Measurements from ENCODE around the gene FBXO38.
A peak's percentile ranks its signal among the peaks of the same experiment; 100 is the strongest.
"Not testable (repeated sequence)": the region's sequence is repeated elsewhere in the genome, so short reads cannot be mapped to it uniquely, and the experiment has no call there.

The FBXO38 gene

DNA sequence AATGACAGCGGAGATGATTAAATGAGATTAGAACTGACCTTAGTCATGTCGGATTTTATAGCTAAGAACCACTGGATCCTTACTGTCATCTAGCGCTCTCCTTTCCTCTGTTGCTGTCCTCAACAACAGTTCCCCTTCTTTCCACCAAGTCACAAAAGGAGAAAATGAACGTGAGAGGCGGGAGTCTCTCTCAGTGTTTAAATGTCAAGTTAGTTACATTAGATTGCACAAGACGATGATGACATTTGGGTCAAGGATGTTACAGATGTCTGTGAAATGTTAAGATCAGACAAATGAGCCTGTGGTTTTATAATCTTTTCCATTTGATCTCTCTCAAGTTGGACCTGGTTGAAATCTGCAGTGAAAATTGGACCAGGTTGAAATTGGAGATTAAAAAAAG, 53.5 kb downstream of the FBXO38 start:
- DNase-seq = no peak

GRCh38 chr5:148438933-148439332, 55.2 kb downstream of the FBXO38 start:
- DNase-seq = no peak

DNA sequence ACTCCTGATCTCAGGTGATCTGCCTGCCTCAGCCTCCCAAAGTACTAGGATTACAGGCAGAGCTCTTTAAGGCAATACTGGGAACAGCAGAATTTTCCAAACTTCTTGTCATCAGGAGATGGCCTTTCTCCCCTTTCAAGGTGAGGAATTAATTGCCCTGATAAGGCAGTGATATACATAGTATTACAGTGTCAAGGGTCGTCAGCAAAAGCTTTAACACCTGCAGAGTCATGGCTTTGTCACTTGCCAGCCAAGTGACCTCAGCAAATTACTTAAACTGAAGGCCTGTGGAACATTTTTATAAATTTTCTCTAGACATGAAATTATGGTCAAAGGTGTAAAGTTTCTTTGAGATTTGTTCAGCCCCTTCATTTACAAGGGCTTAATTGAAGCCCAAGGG, 59.5 kb downstream of the FBXO38 start:
- DNase-seq = no peak

GRCh38 chr5:148443998-148444397, 60.2 kb downstream of the FBXO38 start:
- DNase-seq = peak; percentile 40

GRCh38 chr5:148445578-148445977, 61.8 kb downstream of the FBXO38 start:
- no peak for DNase-seq

GRCh38 chr5:148446611-148447010, 62.9 kb downstream of the FBXO38 start:
- no peak for DNase-seq

DNA sequence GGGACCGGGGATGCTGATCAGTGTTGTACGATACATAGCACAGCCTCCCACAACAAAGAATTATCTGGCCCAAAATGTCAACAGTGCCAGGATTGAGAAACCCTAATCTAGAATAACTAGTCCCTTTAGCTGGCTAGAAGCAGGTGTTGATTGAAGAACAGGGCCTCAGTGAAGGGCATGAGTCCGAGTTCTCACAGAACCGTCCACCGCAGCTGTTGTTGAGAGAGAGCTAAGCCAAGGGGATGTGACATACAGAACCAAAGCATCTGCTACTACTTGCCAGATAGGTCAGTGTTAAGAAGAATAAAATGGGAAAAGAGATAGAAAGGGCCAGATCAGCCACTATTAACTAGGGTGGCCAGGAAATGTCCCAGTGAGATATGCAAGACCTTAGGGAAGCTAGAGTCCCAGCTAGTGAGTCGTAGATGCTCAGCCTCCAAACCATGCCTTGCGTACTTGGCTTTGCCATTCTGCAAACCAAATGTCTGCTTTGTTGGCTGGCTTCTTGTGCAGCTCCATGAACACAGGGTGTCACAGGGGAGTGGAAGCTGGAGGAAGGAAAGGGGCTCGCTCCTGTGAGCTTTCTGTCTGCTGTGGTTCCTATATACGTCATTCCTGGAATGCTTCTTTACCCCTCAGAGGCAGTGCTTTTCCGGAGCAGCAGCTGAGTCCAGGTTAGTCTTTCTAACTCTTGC, 68.9 kb downstream of the FBXO38 start:
- no peak for DNase-seq

GRCh38 chr5:148454576-148454975, 70.8 kb downstream of the FBXO38 start:
- no peak for DNase-seq

DNA sequence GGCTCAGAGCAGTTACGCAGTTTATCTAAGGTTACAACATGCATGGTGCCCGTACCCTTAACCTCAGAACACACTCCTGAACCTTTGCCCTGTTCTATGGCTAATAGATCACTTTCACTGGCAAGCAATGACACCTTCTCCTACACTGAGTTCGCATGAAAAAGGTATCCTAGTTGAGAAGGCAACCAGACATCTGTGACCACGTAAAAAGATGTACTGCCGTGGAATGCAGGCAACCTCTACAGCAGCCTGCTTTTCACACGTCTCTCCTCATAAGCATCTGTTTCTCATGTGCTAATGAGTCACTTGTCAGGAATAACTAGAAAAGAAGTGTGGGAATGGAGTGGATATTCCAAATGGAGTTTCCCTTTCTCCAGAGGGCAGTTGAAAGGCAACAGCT, 71.4 kb downstream of the FBXO38 start:
- no peak for DNase-seq

DNA sequence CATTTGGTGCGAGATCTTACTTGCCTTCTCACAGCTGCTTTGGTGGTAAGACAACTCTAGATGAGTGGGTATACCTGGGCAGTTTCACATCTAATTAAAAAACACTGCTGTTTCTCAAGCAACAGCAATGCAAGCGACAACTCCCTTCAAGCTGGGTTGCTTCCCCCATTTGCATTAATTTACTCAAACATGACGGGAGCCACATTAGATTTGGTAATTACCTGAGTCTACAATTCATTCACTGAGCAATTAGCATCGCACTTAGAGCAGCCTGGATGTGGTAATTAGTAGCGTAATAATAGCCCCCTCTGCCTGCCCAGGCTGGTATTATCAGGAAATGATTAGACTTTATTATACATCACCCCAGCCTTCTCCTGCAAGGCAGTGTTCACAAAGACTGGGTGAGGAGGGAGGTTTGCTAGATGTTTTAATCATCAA, 73.4 kb downstream of the FBXO38 start:
- no peak for DNase-seq

- DNase-seq = no peak
Observed at GRCh38 chr5:148458036-148458888, 74.5 kb downstream of the FBXO38 start.

DNA sequence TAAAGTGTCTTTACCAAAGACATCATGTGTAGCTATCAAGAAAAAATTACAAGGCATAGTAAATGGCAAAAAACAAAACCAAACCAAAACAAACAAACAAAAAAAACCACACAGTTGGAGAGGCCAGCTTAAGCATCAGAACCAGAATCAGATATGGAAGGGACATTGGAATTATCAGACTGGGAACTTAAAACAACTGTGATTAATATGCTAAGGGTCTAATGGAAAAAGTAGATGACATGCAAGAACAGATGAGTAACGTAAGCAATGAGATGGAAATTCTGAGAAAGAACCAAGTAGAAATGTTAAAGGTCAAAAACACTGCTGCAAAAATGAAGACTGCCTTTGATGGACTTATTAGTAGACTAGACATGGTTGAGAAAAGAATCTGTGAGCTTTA, 75.9 kb downstream of the FBXO38 start:
- no peak for DNase-seq

DNA sequence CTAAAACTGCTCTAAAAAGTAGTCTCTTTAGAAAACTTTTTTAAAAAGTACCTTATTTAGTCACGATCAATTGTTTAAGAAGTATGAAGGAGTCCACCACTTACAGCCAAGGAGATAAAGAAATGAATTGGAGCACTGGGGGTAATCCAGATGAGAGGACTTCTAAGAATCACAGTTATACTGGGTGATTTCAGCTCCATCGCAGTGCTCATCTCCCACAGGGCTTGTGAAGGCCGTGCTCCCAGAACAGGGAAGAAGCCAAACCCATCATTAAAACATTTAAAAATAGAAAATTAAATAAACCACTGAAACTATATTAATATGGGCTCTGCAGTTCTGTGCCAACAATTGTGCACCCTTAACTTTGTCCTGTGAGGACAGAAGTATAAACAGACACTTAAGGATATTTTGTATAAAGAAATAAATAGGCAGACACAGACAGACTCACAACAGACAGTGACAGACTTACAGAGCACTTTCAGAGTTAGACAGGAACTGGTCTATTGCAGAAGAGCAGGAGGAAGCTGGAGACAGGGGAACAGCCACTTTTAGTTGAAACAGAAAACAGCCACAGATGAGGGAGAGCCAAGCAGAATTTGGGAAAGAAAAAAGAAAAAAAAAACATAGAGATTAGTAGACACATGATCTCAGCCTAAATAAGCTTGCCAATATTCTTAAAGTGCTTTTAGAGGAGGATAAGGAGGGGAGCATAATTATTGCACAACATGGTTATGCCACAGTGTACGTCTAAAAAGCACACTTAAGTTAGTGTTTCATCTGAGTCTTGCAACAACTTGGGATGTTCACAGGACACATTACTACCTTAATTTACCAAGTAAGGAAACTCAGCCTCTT, 81.8 kb downstream of the FBXO38 start:
- no peak for DNase-seq

GRCh38 chr5:148466236-148466580, 82.5 kb downstream of the FBXO38 start:
- DNase-seq = no peak

GRCh38 chr5:148467958-148468357, 84.2 kb downstream of the FBXO38 start:
- DNase-seq = no peak

GRCh38 chr5:148468746-148469145, 85.0 kb downstream of the FBXO38 start:
- not testable (repeated sequence) for DNase-seq

DNA sequence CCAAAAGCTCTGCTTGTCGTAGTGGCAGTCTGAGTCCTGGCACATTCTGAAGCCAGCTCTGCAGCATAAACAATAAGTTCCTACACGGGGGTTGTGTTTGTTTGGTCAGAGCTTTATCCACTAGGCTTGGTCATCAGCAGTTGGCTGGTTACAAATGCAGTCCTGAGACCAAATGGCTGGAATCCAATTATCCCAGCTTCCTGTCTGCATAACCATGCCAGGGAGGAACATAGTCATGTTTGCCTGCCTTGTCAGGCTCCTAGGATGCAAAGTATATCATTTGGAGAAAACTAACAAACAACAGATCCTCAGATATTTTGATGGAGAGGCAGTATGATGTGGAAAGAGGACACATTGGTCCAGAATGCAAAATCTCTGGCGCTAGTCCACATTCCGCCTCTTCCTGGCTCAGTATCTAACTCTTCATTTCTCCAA, 85.8 kb downstream of the FBXO38 start:
- no peak for DNase-seq

- DNase-seq = no peak
Observed at GRCh38 chr5:148471379-148471778, 87.6 kb downstream of the FBXO38 start.

DNA sequence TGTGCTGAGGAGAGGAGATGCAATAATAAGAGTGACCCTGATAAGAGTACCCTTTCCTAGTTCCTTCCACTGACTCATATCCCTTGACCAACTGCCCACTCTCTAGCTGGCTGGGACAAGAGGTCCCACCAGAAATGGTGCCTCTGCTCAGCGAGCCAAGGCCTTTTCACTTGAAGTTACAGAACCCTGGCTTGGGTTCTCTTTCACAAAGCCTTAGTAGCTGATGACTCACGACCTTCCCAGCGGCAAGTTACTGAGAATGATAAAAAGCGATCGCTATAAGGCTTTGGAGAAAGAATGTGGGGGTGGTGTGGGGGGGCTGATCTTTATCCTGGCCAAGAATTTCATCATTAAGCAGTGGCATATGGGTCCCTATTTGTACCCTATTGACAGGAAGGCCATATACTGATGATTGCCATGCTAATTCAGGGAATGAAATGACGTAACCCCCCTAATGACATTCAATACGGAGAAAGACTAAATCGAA, 90.3 kb downstream of the FBXO38 start:
- DNase-seq = peak; percentile 20

- DNase-seq = no peak
Observed at GRCh38 chr5:148476302-148476701, 92.5 kb downstream of the FBXO38 start.

DNA sequence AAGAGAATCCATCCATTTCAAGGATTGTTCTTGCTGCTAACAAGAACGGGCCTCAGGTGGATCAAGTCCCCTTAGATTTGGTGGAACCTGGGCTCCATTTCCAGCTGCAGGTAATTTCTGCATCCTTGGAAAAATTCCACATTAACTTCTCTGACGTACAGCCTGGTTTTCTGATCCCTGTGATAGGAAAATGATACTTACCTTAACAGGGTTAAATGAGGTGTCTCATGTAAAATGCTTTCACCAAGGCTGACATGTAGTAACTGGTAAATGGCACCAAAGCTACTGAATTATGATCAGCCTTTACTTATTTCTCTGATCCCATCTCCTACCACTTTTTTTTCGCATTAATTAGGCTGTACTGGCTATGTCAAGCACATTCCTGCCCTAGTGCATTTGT, 93.7 kb downstream of the FBXO38 start:
- DNase-seq = no peak

GRCh38 chr5:148482196-148482595, 98.4 kb downstream of the FBXO38 start:
- no peak for DNase-seq
